Activated naive CD4-positive, alpha-beta T cell treated with anti-CD3 and anti-CD28 coated beads, Interleukin-2, amount 50 U/mL, for 16 hours (primary cell): ENCODE measurements around the gene CFAP61.
"Not testable (repeated sequence)": the region's sequence is repeated elsewhere in the genome, so short reads cannot be mapped to it uniquely, and the experiment has no call there.

Source experiments
- DNase-seq: peaks from one replicate; pipeline ENCODE4 v3.0.0-alpha.2; 2020

The CFAP61 gene

GRCh38 chr20:20095114-20095872 lies 43.0 kb downstream of the CFAP61 start:
- DNase-seq, result no peak

GRCh38 chr20:20096421-20096820 lies 44.1 kb downstream of the CFAP61 start:
- DNase-seq, result no peak

GRCh38 chr20:20100881-20101280 lies 48.5 kb downstream of the CFAP61 start:
- DNase-seq, result no peak

- DNase-seq, result no peak
These were observed 49.8 kb downstream of the CFAP61 start for GRCh38 chr20:20102163-20102562.

GRCh38 chr20:20102716-20103258 lies 50.5 kb downstream of the CFAP61 start:
- no peak for DNase-seq

GRCh38 chr20:20103486-20103885 lies 51.2 kb downstream of the CFAP61 start:
- no peak for DNase-seq

GRCh38 chr20:20123187-20123586 lies 70.9 kb downstream of the CFAP61 start:
- DNase-seq, result not testable (repeated sequence)

GRCh38 chr20:20130399-20130798 lies 78.1 kb downstream of the CFAP61 start:
- no peak for DNase-seq

- DNase-seq, result no peak
These were observed 82.7 kb downstream of the CFAP61 start for GRCh38 chr20:20134941-20135575.

GRCh38 chr20:20136313-20136712 lies 84.0 kb downstream of the CFAP61 start:
- DNase-seq, result no peak

- DNase-seq, result no peak
These were observed 85.5 kb downstream of the CFAP61 start for GRCh38 chr20:20137851-20138250.

GRCh38 chr20:20138301-20139064 lies 86.2 kb downstream of the CFAP61 start:
- no peak for DNase-seq

- DNase-seq, result no peak
These were observed 87.1 kb downstream of the CFAP61 start for GRCh38 chr20:20139403-20139802.

- no peak for DNase-seq
These were observed 90.8 kb downstream of the CFAP61 start for GRCh38 chr20:20143165-20143564.

- no peak for DNase-seq
These were observed 91.3 kb downstream of the CFAP61 start for GRCh38 chr20:20143646-20144045.

GRCh38 chr20:20148779-20149178 lies 96.4 kb downstream of the CFAP61 start:
- DNase-seq, result no peak

GRCh38 chr20:20150241-20150640 lies 97.9 kb downstream of the CFAP61 start:
- DNase-seq, result no peak

GRCh38 chr20:20160520-20160919 lies 108.2 kb downstream of the CFAP61 start:
- DNase-seq, result no peak

GRCh38 chr20:20161611-20162010 lies 109.3 kb downstream of the CFAP61 start:
- no peak for DNase-seq

GRCh38 chr20:20167698-20168097 lies 115.4 kb downstream of the CFAP61 start:
- no peak for DNase-seq

GRCh38 chr20:20173254-20173653 lies 120.9 kb downstream of the CFAP61 start:
- DNase-seq, result no peak

- DNase-seq, result no peak
These were observed 121.9 kb downstream of the CFAP61 start for GRCh38 chr20:20174089-20174835.

- DNase-seq, result no peak
These were observed 129.0 kb downstream of the CFAP61 start for GRCh38 chr20:20181322-20181721.
